ENCODE results near the gene LRRC4C.

Gene LRRC4C

DNA sequence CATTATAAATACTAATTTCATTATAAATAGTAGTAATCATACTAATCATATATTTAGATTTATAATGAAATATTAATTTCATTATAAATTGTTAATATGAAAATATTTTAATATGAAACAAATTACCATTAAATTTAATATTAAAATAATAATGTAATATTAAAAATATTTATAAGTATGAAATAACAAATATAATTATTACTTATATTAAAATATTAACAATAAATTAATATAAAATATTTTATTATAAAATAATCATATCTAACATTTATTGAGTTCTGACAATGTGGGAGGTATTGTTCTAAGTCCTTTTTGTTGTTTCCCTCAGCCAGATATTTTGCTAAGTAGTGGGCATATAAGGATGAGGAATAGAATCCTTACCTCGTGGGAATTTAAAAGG lies 1341.4 kb downstream of the LRRC4C start:
- H3K9ac ChIP-seq (ENCODE audit: low read length), result no peak overlapping the region
- H3K4me3 ChIP-seq (ENCODE audit: low read depth, low read length), result no peak overlapping the region
- H3K4me1 ChIP-seq (ENCODE audit: control insufficient read depth, insufficient read depth, low read length), result peaks cover 11% of the 10 kb centered on the region
- H3K36me3 ChIP-seq (ENCODE audit: control insufficient read depth, insufficient read depth, low read length), result no peaks in the 10 kb centered on the region
- no peak overlapping the region for H3K27ac ChIP-seq (ENCODE audit: low read depth, low read length)
- peaks cover 9% of the 10 kb centered on the region; the same call in 1 of the 2 replicates for H3K9me3 ChIP-seq (ENCODE audit: control insufficient read depth, insufficient read depth, low read depth, low read length)
- no peaks in the 10 kb centered on the region for H3K27me3 ChIP-seq (ENCODE audit: control insufficient read depth, insufficient read depth, low read length)

DNA sequence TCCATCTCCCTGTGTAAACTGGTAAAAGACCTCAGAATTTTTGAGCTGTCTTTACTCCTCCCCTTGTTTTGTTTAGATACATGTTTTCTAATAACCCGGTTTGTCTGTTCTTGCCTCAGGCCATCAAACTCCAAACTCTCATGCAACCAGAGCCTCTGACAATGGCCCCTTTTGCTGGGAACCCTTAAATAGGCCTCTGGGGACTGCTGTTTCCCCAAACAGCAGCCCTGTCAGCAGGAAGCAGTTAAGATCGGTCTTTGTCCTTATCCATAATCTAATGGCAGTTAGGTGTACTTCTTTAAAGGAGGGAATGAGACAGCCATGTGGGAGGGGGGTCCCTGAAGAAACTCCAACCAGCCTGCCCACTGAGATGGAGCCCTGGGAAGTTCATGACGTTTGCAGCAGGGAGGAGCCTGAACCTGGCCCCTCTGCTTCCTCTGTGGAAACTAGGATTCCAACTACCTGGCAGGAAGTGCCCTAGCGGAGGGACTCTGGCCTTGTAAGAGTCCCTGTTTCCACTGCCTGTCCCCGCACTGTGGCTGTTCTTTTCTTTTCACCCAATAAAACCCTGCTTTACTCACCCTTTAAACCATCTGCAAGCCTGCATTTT lies 1354.4 kb downstream of the LRRC4C start:
- Histone ChIP-seq H3K27ac (ENCODE audit: low read depth, low read length) (no peak overlapping the region), H3K27me3 (ENCODE audit: control insufficient read depth, insufficient read depth, low read length) (no peaks in the 10 kb centered on the region)

DNA sequence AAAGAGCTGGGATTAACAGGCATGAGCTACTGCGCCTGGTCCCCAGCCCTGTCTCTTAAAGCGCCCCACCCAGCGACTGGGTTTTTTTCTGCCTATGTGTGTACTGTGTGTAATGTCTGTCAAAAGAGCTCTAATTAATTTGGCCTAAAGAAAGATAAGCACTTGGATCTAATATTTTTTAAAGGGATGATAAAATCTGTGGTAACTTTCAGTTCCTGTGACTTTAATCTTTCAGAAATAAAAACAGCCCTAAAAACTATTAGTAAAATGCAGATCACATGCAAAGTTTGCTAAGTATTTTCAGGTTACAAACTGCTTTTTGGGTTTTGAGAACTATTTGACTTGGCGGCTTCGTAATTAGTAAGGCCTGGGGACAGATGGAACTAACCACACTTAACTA lies 1358.7 kb downstream of the LRRC4C start:
- Histone ChIP-seq H3K4me1 (ENCODE audit: control insufficient read depth, insufficient read depth, low read length) (peaks cover 9% of the 10 kb centered on the region; the same call in 1 of the 2 replicates), H3K27me3 (ENCODE audit: control insufficient read depth, insufficient read depth, low read length) (no peaks in the 10 kb centered on the region)

More for the DNA sequence above, 1354.4 kb downstream of the LRRC4C start:
- H3K4me3 ChIP-seq (ENCODE audit: low read depth, low read length), result no peak overlapping the region
- H3K9me3 ChIP-seq (ENCODE audit: control insufficient read depth, insufficient read depth, low read depth, low read length), result 0 out of 2 replicates have a peak, but pooled peaks cover 6% of the 10 kb centered on the region
- H3K9ac ChIP-seq (ENCODE audit: low read length), result no peak overlapping the region
- no peaks in the 10 kb centered on the region for H3K36me3 ChIP-seq (ENCODE audit: control insufficient read depth, insufficient read depth, low read length)
- H3K4me1 ChIP-seq (ENCODE audit: control insufficient read depth, insufficient read depth, low read length), result peaks cover 1% of the 10 kb centered on the region; the same call in 1 of the 2 replicates

DNA sequence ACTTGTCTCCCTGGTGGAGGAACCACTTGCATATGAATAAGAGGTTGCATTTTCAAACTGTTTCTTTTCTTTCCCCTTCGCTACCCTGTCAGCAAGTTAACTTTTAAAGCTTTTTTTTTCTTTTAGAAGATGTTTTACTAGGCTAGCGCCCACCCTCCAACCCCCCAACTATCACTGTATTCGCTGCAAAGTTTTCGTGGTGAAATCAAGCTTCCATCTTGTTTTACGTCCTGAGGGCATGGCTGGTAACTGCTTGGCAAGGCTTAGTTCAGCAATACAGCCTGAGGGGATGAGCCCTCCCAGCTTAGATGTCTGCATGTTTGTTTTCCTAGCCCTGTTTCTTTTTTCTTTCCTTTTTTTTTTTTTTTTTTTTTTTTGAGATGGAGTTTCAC lies 1359.3 kb downstream of the LRRC4C start:
- Histone ChIP-seq H3K9me3 (ENCODE audit: control insufficient read depth, insufficient read depth, low read depth, low read length) (0 out of 2 replicates have a peak, but pooled peaks cover 6% of the 10 kb centered on the region), H3K4me3 (ENCODE audit: low read depth, low read length) (no peak overlapping the region), H3K9ac (ENCODE audit: low read length) (no peak overlapping the region), H3K27ac (ENCODE audit: low read depth, low read length) (no peak overlapping the region), H3K27me3 (ENCODE audit: control insufficient read depth, insufficient read depth, low read length) (no peaks in the 10 kb centered on the region), H3K36me3 (ENCODE audit: control insufficient read depth, insufficient read depth, low read length) (no peaks in the 10 kb centered on the region), H3K4me1 (ENCODE audit: control insufficient read depth, insufficient read depth, low read length) (peaks cover 9% of the 10 kb centered on the region; the same call in 1 of the 2 replicates)

More for the DNA sequence above, 1358.7 kb downstream of the LRRC4C start:
- Histone ChIP-seq H3K9ac (ENCODE audit: low read length) (no peak overlapping the region), H3K27ac (ENCODE audit: low read depth, low read length) (no peak overlapping the region), H3K9me3 (ENCODE audit: control insufficient read depth, insufficient read depth, low read depth, low read length) (0 out of 2 replicates have a peak, but pooled peaks cover 6% of the 10 kb centered on the region), H3K4me3 (ENCODE audit: low read depth, low read length) (no peak overlapping the region), H3K36me3 (ENCODE audit: control insufficient read depth, insufficient read depth, low read length) (no peaks in the 10 kb centered on the region)

DNA sequence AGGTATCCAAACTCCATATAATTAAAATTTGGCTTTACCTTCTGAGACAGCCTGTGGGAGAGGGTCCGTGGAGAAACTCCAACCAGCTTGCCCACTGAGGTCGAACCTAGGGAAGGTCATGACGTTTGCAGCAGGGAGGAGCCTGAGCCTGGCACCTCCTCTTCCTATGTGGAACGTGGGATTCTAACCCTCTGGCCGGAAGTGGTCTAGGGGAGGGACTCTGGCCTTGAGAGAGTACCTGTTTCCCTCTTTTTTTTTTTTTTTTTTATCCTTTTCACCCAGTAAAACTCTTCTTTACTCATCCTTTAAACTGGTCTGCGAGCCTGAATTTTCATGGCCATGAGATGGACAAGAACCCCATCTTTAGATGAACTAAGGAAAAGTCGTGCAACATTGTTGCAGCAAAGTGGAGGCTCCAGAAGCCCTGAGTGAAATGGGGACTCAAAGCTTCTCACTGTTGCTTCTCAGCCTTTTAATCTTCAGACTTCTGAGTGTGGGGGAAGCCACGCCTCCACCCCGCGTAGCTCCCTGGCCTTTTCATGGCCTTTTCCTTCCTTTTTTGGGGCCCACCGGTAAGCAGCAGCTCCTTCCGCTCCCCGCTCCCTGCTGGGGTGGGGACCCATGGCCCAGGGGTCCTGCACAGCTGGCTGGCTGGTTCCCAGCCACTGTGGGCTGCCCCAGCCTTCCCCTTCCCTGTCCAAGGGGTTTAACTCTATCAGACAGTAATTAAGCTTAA lies 1359.9 kb downstream of the LRRC4C start:
- Histone ChIP-seq H3K9ac (ENCODE audit: low read length) (no peak overlapping the region), H3K9me3 (ENCODE audit: control insufficient read depth, insufficient read depth, low read depth, low read length) (0 out of 2 replicates have a peak, but pooled peaks cover 6% of the 10 kb centered on the region), H3K4me3 (ENCODE audit: low read depth, low read length) (no peak overlapping the region)

DNA sequence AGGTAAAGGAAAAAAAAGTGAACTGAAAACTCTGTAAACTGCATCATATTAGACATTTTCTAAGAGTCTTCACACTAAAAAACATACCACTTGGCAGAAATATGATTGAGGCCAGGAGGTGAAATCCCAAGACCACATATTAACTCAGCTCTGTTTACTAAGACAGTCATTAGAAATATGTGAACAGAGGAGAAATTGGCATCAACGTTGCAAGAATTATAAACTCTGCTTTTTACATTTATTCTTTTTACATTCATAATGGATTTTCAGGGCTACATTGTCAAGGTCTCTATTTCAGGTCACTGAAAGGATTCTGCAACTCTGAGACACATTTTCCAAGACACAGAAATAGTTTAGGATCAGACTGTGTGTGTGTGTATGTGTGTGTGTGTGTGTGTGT lies 1364.0 kb downstream of the LRRC4C start:
- Histone ChIP-seq H3K9me3 (ENCODE audit: control insufficient read depth, insufficient read depth, low read depth, low read length) (no peaks in the 10 kb centered on the region), H3K27ac (ENCODE audit: low read depth, low read length) (no peak overlapping the region)

More for the DNA sequence above, 1359.9 kb downstream of the LRRC4C start:
- Histone ChIP-seq H3K36me3 (ENCODE audit: control insufficient read depth, insufficient read depth, low read length) (no peaks in the 10 kb centered on the region), H3K4me1 (ENCODE audit: control insufficient read depth, insufficient read depth, low read length) (peaks cover 9% of the 10 kb centered on the region; the same call in 1 of the 2 replicates), H3K27ac (ENCODE audit: low read depth, low read length) (no peak overlapping the region), H3K27me3 (ENCODE audit: control insufficient read depth, insufficient read depth, low read length) (no peaks in the 10 kb centered on the region)

DNA sequence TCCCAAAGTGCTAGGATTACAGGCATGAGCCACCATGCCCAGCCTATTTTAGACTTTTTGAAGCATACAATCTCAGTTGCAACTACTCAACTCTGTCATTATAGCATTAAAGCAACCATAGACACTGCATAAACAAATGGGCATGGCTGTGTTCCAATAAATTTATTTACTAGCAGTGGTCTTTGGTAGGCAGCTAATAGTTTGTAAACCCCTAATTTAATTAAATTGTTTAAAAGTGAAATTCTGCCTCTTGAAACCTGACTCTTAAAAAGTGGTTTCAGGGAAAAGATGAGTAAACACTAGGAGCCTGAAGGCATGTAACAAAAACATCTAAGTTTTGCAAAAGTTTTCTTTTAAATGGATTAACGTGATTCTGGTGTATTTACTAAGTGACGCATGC lies 1364.5 kb downstream of the LRRC4C start:
- no peaks in the 10 kb centered on the region for H3K9me3 ChIP-seq (ENCODE audit: control insufficient read depth, insufficient read depth, low read depth, low read length)
- H3K4me3 ChIP-seq (ENCODE audit: low read depth, low read length), result no peak overlapping the region
- no peak overlapping the region for H3K9ac ChIP-seq (ENCODE audit: low read length)
- H3K27me3 ChIP-seq (ENCODE audit: control insufficient read depth, insufficient read depth, low read length), result no peaks in the 10 kb centered on the region
- H3K27ac ChIP-seq (ENCODE audit: low read depth, low read length), result no peak overlapping the region
- no peaks in the 10 kb centered on the region for H3K36me3 ChIP-seq (ENCODE audit: control insufficient read depth, insufficient read depth, low read length)
- H3K4me1 ChIP-seq (ENCODE audit: control insufficient read depth, insufficient read depth, low read length), result peaks cover 7% of the 10 kb centered on the region; the same call in 1 of the 2 replicates

More for the DNA sequence above, 1364.0 kb downstream of the LRRC4C start:
- H3K36me3 ChIP-seq (ENCODE audit: control insufficient read depth, insufficient read depth, low read length), result no peaks in the 10 kb centered on the region
- H3K9ac ChIP-seq (ENCODE audit: low read length), result no peak overlapping the region
- H3K27me3 ChIP-seq (ENCODE audit: control insufficient read depth, insufficient read depth, low read length), result no peaks in the 10 kb centered on the region
- H3K4me3 ChIP-seq (ENCODE audit: low read depth, low read length), result no peak overlapping the region
- H3K4me1 ChIP-seq (ENCODE audit: control insufficient read depth, insufficient read depth, low read length), result peaks cover 9% of the 10 kb centered on the region; the same call in 1 of the 2 replicates

DNA sequence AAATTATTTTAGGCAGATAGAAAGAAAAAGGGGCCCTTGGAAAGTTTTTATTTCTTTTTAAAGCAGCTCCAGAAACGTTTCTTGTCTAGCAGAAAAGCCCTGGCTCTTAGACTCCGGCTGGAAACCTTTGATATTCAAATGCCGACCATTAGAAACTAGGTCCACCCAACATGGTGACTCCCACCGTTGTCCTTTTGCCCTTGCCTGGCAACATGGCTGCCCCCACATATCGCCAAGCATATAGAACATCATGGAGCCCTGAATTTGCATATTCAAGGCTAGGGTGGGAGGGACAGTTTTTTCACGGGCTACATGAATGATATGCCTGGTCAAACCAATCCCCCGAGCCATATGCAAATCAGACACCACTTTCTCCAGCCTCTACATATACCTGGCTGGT lies 1379.0 kb downstream of the LRRC4C start:
- peaks cover 9% of the 10 kb centered on the region; the same call in 1 of the 2 replicates for H3K9me3 ChIP-seq (ENCODE audit: control insufficient read depth, insufficient read depth, low read depth, low read length)
- H3K27me3 ChIP-seq (ENCODE audit: control insufficient read depth, insufficient read depth, low read length), result no peaks in the 10 kb centered on the region
- H3K4me3 ChIP-seq (ENCODE audit: low read depth, low read length), result no peak overlapping the region

More for the DNA sequence above, 1379.0 kb downstream of the LRRC4C start:
- no peaks in the 10 kb centered on the region for H3K36me3 ChIP-seq (ENCODE audit: control insufficient read depth, insufficient read depth, low read length)
- no peak overlapping the region for H3K9ac ChIP-seq (ENCODE audit: low read length)
- H3K4me1 ChIP-seq (ENCODE audit: control insufficient read depth, insufficient read depth, low read length), result no peaks in the 10 kb centered on the region
- H3K27ac ChIP-seq (ENCODE audit: low read depth, low read length), result no peak overlapping the region

All from HUES6 (cell line).